RPMI7951 (cell line): ENCODE data around the gene PRRG2. TPM values are rescaled to one million over a fixed set of nuclear protein-coding genes. Genes with fewer than 3 reads are reported as not detected.

ENCODE experiments used
- DNase-seq: peaks from one replicate; pipeline ENCODE4 v3.0.0-alpha.2; 2012; ENCODE audit warnings: low read depth
- total RNA-seq: library from RNA; depleted of rRNA; stranded (reverse); fragments of >200 nt; shearing (Covaris generic); gene quantifications from 2 replicates; pipeline ENCODE4 v1.2.3, GENCODE V29; 2014; rRNA removed

The PRRG2 gene
- total RNA-seq, 1 experiment from 2014 or later, result not detected

DNA sequence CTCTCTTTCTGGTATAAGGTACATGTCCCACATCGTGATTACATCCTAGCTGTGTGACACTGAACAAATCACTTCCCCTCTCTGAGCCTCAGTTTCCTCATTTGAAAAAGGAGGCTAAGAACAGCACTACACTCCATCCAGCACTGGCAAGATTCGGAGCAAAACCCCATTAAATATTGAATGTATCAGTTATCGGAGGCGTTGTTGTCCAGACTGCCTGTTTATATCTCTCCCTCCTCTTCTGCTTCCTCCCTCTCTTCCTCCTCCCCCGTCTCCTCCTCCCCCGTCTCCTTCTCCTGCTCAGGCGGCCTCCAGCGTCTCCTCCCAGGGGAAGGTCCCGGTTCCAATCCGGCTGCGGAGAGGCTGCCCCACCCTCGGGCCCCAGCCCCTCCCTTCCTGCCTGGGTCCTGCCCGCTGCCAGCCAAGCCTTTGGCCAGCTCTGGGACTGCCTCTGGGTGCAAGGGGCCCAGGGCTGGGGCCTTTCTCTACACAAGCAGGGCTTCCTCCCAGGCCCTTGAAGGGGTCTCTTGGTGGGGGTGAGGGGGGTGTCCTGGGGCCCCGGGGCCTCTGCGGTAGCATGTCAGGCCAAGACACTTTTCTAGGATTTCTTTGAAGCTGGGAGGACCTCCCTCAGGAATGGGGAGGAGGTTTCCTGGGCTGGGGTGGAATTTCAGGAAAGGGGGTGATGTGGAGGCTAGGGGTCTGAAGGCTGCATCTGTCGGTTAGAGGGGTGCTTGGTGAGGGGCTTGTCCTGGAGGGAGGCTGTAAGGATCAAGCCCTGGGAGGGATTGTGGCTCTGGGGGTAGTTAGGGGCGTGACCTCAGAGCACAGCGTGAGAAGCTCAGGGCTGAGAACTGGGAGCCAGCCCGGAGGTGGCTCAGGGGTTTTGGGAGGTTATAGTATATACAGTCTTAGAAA lies 57.0 kb downstream of the PRRG2 start:
- peak; percentile 87 for DNase-seq

DNA sequence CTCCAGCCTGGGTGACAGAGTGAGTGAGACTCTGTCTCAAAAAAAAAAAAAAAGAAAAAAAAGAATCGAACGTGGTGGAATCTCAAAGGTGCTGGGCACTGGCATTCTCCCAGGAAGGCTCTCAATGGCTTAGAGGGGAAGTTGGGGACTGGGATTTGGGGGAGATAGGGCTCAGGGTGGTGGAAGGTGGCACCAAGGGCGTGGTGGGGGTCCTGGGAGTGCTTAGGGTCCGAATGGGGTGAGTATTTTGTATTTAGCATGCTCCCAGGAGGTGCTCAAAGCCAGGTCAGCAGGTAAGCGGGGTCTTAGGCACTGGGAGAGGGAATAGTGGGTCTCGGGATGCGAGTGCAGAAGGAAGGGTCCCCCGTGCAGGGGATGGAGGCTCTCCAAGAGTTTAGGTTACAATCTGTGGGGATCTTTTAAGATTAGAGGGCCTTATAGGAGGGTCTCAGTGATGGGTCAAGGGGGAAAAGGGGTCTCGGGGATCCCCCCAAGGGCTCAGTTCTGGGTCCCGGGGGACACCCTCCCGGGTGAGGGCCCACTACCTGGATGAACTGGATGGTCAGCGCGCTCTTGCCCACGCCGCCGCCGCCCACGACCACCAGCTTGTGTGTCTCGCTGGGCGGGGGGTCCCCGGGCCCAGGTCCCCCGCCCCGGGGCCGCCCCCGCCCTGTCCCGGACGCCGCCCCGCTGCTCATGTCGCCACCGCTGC lies 58.4 kb downstream of the PRRG2 start:
- DNase-seq, result no peak

DNA sequence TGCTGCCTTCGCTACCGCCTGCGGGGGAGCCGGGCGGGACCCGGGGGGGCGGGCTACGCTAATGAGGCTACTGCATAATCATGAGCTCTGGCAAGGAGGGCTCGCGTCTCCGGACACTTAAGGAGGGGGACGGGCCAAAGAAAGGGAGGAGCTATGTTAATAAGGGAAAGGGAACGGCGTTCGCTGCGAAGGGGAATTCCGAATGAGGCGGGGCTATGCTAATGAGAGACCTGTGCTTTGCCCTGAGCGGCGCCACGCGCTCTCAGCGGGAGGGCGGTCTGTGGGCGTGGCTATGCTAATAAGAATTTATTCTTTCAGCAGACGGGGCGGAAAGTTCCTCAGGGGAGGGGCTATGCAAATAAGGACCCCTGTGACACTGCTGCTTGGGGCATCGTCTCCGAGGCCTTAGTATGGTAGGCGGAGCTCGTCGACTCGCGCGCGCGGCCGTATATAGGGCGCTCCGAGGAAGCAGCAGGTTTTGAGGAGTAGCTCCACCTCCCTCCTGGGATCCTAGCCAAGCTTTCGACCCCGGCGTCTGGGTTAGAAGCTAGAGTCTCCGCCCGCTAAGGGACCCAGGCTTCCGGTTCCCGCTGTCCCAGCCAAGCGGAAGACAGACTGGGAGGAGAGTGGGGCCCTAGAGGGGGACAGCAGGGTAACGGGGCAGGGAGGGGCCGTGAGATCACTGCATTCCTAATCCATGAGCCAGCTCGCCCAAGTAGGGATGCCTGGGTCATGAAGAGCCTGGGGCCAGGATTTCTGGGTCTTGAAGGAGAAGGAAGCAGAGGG lies 59.2 kb downstream of the PRRG2 start, which contains the start of gene RRAS:
RRAS (minus strand) TSS at position 31 of the 786 bp plus-strand sequence. CDS start 45 bp downstream, outside the sequence.
- DNase-seq, result peak; percentile 100

Other genes starting within 250 kb of the PRRG2 start
- not detected in 2 replicates for gene CD37, start 245.9 kb upstream of the PRRG2 start, total RNA-seq
- gene TEAD2, start 218.9 kb upstream of the PRRG2 start, total RNA-seq, result 34.2 and 36.4 TPM in 2 replicates
- gene DKKL1, start 217.4 kb upstream of the PRRG2 start, total RNA-seq, result 0.24 and 0.59 TPM in 2 replicates
- not detected in 2 replicates for gene KASH5, start 193.1 kb upstream of the PRRG2 start, total RNA-seq
- not detected in 2 replicates for gene PTH2, start 157.9 kb upstream of the PRRG2 start, total RNA-seq
- gene GFY, start 155.9 kb upstream of the PRRG2 start, total RNA-seq, result not detected in 2 replicates
- 0.84 and 1.9 TPM in 2 replicates for gene SLC17A7, start 139.8 kb upstream of the PRRG2 start, total RNA-seq
- gene PIH1D1, start 129.5 kb upstream of the PRRG2 start, total RNA-seq, result 176 and 221 TPM in 2 replicates
- gene ALDH16A1, start 128.1 kb upstream of the PRRG2 start, total RNA-seq, result 12.9 and 20.3 TPM in 2 replicates
- 8.0 and 12.7 TPM in 2 replicates for gene FLT3LG, start 107.1 kb upstream of the PRRG2 start, total RNA-seq
- gene RPL13A, start 93.7 kb upstream of the PRRG2 start, total RNA-seq, result 2,557 and 2,630 TPM in 2 replicates
- gene RPS11, start 84.9 kb upstream of the PRRG2 start, total RNA-seq, result 4,830 and 4,921 TPM in 2 replicates
- 14.7 and 22.9 TPM in 2 replicates for gene FCGRT, start 68.7 kb upstream of the PRRG2 start, total RNA-seq
- 145 and 157 TPM in 2 replicates for gene RCN3, start 53.3 kb upstream of the PRRG2 start, total RNA-seq
- 159 TPM in 2 replicates for gene NOSIP, start 760 bp upstream of the PRRG2 start, total RNA-seq
- gene PRR12, start 9.9 kb downstream of the PRRG2 start, total RNA-seq, result 1.1 and 2.3 TPM in 2 replicates
- gene RRAS, start 58.8 kb downstream of the PRRG2 start, total RNA-seq, result 81.8 and 84.2 TPM in 2 replicates
- gene SCAF1, start 60.9 kb downstream of the PRRG2 start, total RNA-seq, result 7.1 and 16.0 TPM in 2 replicates
- 58.4 and 87.0 TPM in 2 replicates for gene IRF3, start 84.5 kb downstream of the PRRG2 start, total RNA-seq
- 19.7 and 26.8 TPM in 2 replicates for gene BCL2L12, start 84.6 kb downstream of the PRRG2 start, total RNA-seq
- gene PRMT1, start 96.0 kb downstream of the PRRG2 start, total RNA-seq, result 334 and 387 TPM in 2 replicates
- gene ADM5, start 108.3 kb downstream of the PRRG2 start, total RNA-seq, result 0.72 and 0.78 TPM in 2 replicates
- gene CPT1C, start 109.8 kb downstream of the PRRG2 start, total RNA-seq, result 18.3 and 21.8 TPM in 2 replicates
- not detected in 2 replicates for gene TSKS, start 182.0 kb downstream of the PRRG2 start, total RNA-seq
- 51.8 and 65.5 TPM in 2 replicates for gene AP2A1, start 185.7 kb downstream of the PRRG2 start, total RNA-seq
- gene FUZ, start 232.0 kb downstream of the PRRG2 start, total RNA-seq, result 33.7 and 34.5 TPM in 2 replicates
- 22.9 and 29.3 TPM in 2 replicates for gene MED25, start 237.0 kb downstream of the PRRG2 start, total RNA-seq